Fibroblast of skin of left quadriceps (primary cell): ENCODE results near the gene ABCC8.
A peak's percentile ranks its signal among the peaks of the same experiment; 100 is the strongest.

Source experiments
- DNase-seq, 2 experiments: peaks; one replicate each; pipeline ENCODE4 v3.0.0-alpha.2; 2013; ENCODE audit warnings: low read depth in 2 of 2

Gene ABCC8

GRCh38 chr11:17469998-17470397 is 6.6 kb downstream of the ABCC8 start:
- DNase-seq, result no peak

GRCh38 chr11:17468122-17468521 is 8.5 kb downstream of the ABCC8 start:
- DNase-seq, result no peak

GRCh38 chr11:17463546-17464174 is 13.0 kb downstream of the ABCC8 start:
- DNase-seq, result no peak

- no peak for DNase-seq
Observed at GRCh38 chr11:17462940-17463339, 13.7 kb downstream of the ABCC8 start.

GRCh38 chr11:17460406-17460805 is 16.2 kb downstream of the ABCC8 start:
- no peak for DNase-seq

- DNase-seq, result peak; percentile 8 to 11
Observed at GRCh38 chr11:17459236-17459896, 17.3 kb downstream of the ABCC8 start.

- DNase-seq, result no peak
Observed at GRCh38 chr11:17458268-17458667, 18.4 kb downstream of the ABCC8 start.

GRCh38 chr11:17457396-17458173 is 19.1 kb downstream of the ABCC8 start:
- no peak for DNase-seq

- DNase-seq, result no peak
Observed at GRCh38 chr11:17452668-17453067, 24.0 kb downstream of the ABCC8 start.

- no peak for DNase-seq
Observed at GRCh38 chr11:17449158-17449557, 27.5 kb downstream of the ABCC8 start.

- DNase-seq, result no peak
Observed at GRCh38 chr11:17446482-17446881, 30.2 kb downstream of the ABCC8 start.

GRCh38 chr11:17445240-17445795 is 31.3 kb downstream of the ABCC8 start:
- DNase-seq, result no peak

- no peak for DNase-seq
Observed at GRCh38 chr11:17443926-17444690, 32.5 kb downstream of the ABCC8 start.

- no peak for DNase-seq
Observed at GRCh38 chr11:17443423-17443822, 33.2 kb downstream of the ABCC8 start.

GRCh38 chr11:17443000-17443399 is 33.6 kb downstream of the ABCC8 start:
- no peak for DNase-seq

GRCh38 chr11:17439316-17439782 is 37.3 kb downstream of the ABCC8 start:
- DNase-seq, result no peak

- DNase-seq, result no peak
Observed at GRCh38 chr11:17437366-17437765, 39.3 kb downstream of the ABCC8 start.

GRCh38 chr11:17434108-17434507 is 42.5 kb downstream of the ABCC8 start:
- no peak for DNase-seq

- DNase-seq, result no peak
Observed at GRCh38 chr11:17432002-17432401, 44.6 kb downstream of the ABCC8 start.

- no peak for DNase-seq
Observed at GRCh38 chr11:17431139-17431538, 45.5 kb downstream of the ABCC8 start.

GRCh38 chr11:17430616-17431015 is 46.0 kb downstream of the ABCC8 start:
- DNase-seq, result no peak

GRCh38 chr11:17428925-17429324 is 47.7 kb downstream of the ABCC8 start:
- no peak for DNase-seq
